Stimulated activated CD4-positive, alpha-beta T cell treated with anti-CD3 and anti-CD28 coated beads, Interleukin-12 subunit alpha, Interleukin-12 subunit beta, amount 100 ng/mL, for 48 hours (primary cell): ENCODE results near the gene IL9.

Experiments
- DNase-seq, 3 donors: peaks; one replicate each; pipeline ENCODE4 v3.0.0-alpha.2; 2020; ENCODE audit warnings: low read depth in 2 of 3, low spot score in 1 of 3

The IL9 gene

DNA sequence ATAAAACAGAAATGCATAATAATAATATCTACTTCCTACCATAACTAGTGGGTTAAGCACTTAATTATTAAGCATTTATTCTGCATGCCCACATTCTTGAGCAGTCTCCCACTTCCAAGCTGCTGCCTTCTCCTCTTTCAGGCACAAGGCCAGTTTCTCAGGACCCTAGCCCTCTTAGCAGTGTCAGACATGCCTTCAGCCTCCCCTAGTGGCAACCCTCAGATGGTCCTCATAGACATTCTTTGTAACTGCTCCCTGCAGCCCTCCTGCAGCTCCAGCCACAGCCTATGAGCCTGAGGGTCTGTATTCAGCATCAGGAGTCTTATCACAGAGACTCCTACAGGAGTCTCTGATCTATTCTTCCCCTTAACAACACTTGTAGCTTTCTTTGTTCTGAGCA lies 3.9 kb downstream of the IL9 start:
- DNase-seq, result no peak

DNA sequence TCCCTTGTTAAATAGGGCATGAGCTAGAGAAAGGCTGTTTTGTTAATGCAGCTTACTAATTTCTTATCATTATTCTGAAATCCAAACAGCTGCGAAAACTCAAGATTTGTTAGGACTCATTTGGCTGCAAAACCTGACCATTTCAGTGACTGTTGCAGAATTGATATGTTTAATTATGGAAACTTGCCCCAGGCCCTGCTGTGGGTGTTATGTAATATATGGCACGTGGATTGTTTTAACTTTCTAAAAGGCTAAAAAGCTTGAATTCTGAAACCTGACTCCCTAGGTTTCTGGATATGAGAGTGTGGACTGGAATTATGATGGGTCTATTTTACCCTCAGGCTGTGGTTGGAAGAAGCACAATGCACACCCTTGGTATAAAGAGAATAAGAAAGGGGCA lies 4.4 kb downstream of the IL9 start:
- no peak for DNase-seq

DNA sequence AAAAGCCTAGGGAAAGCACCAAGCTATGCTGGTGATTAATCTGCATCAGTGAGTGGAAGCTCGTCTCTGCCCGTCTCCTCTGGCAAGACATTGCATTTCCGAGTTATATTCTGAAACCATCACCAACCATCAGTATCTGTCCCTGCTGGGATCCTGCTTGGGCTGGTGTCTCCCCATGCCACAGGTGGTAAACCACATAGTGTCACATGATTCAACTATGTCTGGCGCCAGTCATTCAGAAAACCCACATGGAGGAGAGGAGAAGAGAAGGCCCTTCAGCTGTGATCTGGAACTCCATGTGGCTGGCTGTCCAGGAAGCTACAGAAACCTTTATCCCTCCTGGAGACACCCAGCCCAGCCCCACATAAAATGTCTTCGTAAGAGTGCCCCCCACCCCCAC lies 4.8 kb downstream of the IL9 start:
- peak; percentile 41 to 44 (median 44) for DNase-seq

DNA sequence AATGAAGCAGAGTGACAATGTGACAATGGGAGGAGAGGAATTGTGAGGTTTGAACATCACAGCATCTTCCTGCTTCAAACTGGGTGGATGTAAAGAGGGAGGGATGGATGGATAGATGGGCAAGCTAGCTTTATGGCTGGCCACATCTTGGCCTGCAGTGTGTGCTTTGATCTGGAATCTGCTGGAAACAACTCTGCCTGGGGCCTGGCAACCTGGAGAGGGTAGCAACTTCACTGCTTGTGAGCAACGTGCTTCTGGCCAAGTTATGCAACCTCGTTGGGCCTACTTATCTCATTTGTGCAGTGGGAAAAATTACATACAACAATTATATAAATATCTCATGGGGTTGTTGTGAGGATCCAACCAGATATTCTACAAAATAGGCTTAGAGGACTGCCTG lies 5.3 kb downstream of the IL9 start:
- no peak for DNase-seq

DNA sequence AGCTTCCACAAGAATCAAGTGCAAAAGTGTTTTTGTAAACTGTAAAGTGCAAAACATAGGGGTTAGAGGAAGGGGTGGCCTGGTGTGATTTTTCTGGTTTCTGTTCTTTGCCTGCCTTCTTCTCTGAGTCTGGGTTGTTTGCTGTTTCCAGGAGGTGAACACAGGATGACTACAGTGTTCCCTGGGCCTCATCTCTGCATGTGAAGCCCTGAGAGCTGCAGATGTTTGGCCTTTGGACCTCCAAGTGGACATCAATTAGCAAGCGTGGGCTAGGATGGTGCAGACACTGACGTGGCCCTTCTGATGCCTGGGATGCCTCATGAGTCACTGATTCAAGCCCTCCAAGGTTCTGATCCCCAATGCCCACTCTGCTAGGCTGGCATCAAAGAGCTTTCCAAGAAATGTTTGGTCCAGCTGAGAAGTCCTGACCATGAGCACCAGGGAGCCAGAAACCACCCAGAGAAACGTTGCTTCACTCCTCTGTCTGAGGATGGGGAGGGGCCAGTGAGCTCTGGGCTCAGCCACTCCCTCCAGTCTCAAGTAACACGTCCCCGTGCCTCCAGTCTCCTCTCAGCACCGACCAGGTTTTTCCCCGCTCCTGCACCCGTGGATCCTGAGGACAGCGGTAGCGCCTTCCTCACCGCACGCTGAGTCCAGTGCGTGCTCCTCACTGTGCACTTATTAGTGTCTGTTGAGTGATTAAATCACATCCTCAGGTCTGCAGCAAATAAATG lies 7.6 kb downstream of the IL9 start:
- DNase-seq, result no peak

DNA sequence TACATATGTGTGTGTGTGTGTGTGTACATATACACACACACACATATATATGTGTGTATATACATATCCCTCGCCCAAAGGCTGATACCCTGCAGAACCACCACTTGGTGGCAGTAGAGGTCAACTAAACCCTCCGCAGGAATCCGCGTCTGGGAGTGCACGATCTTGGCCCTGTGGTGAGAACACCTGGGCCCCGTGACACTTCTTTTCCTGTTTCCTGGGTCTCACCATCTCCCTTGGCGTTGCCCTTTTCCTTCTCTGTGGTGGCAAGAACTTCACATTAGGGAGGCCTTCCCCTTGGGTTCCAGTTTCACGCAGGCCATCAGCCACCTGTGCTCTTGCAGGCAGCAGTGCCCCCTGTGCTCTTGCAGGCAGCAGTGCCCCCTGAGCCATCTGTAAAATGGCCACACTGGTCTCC lies 8.2 kb downstream of the IL9 start:
- DNase-seq, result peak; percentile 41 to 74 (median 47)

DNA sequence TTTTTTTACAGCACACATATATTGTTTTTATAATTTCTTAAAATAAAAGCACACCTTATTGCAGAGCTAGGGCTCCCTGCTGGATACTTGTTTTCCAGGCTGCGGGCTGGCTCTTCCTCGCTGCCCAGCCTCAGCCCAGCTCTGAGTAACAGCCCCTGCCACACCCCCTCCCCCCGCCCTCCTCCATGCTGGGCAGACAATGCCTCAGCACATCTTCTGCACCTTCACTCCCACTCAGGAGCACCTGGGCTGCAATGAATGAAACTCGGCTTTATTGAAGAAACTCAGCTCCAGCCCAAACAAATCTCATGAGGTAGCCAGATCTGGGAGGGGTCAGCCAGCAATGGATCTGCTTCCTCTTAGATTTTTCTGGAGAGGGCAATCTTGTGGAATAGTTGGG lies 9.5 kb downstream of the IL9 start:
- no peak for DNase-seq

DNA sequence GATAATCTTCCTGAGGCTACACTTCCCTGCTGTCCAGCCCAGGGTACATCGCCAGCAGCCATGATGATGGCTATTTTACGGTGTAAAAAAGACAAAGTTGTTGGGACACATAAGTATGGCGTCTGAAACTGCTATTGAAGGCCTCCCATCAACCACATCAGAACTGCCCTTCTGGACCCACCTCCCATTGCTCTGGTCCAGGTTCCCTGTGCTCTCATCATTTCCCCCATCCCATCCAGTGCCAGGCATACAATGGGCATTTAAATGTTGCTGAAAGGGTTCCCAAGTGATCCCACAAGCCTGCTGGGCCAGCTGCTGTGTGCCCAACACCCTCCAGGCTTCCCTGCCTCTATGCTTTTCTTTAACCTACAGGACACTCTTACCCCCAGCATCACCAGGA lies 10.6 kb downstream of the IL9 start:
- no peak for DNase-seq

DNA sequence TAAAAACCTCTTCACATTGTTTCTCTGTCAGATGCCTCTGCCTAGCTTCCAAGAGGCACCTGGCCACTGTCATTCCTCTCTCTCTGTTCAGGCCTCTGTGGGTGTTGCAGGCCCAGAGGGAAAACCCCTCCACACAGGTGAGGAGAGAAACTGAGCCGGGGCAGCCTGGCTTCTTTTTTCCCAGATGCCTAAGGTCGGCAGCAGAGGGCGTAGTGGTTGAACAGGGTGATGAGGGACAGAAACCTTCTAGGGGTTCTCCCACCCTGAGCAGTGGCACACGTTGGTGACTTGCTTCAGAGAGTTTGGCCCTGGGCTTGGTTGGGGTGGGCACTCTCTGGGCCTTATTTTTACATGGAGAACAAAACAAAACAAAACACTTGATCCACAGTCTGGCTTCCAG lies 12.2 kb downstream of the IL9 start:
- DNase-seq, result no peak

DNA sequence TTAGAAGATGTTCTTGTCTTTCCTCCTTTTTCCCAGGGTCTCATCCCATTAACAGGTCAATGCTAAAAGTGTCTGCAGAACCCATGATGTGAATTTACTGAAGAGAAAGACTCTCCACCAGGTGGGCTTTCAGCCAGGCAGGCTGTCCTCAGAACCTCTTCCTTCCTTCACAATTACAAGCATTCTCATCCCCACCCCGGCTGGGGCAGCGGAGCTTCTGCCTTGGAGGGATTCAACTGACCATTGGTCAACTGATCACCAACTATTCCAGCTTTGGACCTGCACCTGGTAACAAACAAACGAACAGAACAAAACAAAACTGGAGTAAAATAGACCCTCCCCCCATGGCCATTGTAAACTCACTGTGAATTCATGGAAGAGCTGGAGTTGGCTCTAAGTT lies 12.6 kb downstream of the IL9 start:
- DNase-seq, result no peak

DNA sequence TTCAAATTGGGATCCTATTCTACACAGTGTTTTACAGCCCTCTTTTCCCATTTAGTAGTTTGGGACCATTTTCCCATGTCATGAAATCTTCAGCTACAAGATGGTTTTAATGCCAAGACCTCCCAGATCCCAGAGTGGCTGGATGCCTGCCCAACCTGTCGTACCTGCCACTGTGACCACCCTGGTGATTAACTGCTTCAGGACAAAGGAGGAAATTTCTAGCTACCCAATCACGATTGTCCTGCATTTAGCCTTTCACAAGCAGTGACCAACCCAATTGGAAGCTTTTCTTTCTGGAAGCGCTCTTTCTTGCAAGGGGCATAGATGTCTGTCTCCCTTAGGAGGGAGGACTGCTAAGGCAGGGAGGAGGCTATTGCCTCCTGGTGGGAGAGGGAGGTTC lies 13.8 kb downstream of the IL9 start:
- DNase-seq, result no peak

DNA sequence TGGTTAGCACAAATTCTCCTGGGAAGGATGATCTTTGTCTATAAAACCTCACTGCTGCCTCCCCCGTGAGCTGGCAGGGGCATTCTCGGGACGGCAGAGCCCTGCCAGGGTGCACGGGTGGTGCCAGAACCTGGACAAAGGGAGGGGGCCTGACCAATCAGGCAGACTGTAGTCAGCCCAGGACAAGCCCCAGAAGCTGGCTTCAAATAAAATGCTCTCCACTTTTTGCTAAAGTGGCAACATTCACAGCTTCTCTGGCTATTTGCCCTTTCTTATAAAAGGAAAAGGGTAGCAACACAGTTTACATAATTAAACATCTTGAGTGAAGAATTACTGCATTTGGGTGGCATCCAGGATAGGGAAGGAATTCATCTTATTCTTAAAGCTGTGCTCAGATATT lies 14.4 kb downstream of the IL9 start:
- DNase-seq, result no peak

DNA sequence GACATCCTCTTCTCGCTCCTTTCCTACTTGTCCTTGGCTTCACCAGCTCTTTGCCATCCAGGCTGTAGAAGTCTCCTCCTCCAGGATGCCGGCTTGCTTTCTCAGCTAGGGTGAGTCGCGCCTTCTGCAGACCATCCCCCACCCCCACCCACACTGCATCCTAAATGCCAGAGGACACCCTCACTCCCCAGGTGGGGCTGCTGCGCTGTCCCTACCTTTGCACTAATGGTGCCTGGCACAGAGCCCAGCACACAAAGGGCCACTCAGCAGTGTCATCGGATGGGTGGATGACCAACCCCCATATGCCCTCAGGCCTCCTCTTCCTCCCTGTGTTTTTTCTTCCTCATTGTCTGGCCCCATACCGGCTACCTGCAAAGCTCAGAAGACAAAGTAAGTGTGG lies 14.8 kb downstream of the IL9 start:
- no peak for DNase-seq

DNA sequence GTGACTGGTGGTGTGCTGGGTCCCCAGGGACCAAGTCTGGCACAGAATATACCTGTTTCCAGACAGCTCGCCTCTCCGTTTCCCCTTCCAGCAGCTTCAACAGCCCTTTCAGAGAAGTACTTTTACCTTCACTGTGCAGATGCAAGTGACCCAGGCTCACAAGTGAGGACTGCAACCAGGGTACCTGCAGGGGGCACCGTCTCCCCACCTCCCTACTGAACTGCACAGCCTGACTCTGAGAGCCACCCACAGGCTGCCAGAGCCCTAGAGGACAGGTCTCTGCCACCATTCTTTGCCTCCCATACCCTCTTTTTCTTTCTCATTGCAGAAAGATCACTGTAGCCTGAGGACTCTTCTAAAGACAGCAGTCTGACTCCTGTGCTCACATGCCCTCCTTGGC lies 15.4 kb downstream of the IL9 start:
- DNase-seq, result peak in 1 of 3 donors; percentile 10

DNA sequence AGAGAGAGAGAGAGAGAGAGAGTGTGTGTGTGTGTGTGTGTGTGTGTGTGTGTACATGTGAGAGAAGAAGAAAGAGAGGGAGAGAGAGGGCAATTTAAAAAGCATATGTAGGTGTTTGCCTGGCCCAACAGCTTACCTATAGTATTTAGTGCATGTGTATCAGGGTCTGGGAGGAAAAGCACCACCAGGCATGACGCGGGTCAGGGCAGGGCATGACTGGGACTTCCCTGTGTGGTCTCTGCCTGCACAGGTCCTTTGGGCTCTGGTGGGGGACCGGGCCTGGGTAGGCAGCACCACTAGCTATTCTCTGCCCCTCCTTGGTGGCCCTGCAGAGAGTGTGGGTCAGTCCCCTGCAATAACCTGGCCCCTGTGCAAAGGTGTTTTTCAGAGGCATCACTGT lies 16.1 kb downstream of the IL9 start:
- no peak for DNase-seq

DNA sequence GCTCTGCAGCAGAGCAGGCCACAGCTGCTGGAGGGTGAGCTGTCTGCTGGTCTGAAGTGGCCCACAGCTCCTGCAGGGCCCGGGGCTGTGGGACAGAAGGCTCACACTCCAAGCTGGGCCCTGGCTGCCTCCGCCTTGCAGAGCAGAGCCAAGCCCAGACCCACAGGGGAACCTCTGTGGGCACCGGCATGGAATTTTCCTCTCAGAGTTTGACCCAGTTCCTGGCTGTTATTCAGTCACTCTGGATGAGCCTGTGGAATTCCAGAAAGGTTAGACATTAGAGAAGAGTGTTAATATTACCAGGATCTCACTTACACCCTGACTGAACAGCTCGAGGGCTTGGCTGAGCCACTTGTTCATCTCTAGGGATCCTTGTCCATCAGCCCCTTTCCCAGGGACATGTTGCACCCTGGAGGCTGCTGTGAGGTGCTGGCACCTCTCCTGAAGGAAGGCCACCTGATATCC lies 17.5 kb downstream of the IL9 start:
- DNase-seq, result no peak

DNA sequence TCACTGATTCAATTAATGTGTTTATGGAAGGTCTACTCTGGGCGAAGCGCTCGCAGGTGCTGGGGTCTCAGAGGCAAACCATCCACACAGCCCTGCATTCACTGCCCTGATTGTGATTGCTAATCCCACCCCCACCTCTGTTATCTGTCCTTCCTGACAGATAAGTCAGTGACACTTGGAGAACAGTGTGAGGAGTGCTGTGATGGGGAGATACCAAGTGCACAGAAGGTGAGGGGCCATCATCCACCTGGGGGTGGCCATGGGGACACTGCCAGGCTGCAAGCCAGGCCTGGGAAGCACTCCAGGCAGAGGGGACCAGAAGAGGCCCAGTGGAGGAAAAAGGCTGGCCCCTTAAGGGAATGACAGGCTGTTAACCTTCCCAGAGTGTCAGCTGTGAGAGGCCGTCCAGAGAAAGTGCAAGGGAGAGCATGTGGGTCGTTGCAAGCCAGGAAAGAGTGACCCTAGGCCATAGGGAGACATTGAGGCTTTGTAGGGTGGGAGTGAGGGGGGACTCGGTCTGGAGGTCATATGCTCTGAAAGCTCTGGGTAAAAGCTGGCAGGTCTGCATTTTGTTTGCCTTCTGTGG lies 18.0 kb downstream of the IL9 start:
- DNase-seq, result no peak

DNA sequence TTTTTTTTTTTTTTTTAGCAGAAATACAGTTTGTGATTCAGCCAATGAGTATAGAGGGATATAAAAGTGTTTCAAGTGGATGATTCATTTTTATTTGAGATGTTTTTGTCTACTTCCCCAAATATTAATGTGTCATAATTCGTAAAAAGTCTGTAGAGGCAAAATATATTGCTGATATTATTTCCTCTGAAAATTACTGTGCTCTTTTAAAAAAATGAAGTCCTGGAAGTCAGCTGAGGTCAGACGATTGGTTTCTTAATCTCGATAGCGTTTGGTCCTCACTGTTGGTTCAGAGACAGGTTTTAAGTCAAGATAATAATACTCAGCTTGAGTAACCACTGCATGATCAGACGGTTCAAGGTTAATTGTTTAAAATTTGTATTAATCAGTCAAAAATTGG lies 19.5 kb downstream of the IL9 start:
- no peak for DNase-seq

DNA sequence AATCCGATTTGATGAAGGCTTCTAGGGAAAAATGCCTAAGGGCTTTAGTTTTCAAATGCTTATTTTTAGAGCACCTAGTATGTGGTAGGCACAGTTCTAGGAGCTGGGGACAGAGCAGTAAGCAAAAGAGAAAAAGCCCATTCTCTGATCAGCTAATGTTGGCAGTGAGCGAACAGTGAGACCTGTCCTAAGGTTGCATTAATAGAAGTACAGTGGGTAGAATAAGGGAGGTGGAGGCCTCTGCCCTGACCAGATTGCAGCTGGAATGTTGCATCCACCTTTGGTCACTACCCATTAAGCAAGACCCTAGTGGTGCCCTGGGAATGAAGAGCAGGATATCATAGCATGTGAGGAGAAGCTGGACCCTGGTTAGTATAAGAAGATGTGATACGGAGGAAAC lies 20.1 kb downstream of the IL9 start:
- DNase-seq, result no peak

DNA sequence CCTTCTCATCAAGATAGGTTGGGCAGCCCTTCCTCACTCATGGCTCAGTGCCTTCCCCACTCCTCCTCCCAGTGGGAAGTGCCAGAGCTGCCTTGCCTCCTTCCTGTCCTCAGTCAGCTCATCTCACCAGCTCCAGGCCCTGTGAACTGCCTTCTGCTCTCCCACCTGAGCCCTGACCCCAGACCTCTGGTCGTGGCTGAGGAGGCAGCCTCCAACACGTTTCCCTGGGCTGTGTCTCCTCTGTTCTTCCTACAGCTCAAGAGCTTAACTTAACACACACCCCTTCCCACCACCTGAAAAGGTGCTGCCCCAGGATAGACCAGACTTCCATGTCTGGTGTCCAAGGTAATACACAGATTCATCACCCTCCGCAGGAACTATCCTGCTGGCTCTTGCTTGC lies 21.2 kb downstream of the IL9 start:
- no peak for DNase-seq

DNA sequence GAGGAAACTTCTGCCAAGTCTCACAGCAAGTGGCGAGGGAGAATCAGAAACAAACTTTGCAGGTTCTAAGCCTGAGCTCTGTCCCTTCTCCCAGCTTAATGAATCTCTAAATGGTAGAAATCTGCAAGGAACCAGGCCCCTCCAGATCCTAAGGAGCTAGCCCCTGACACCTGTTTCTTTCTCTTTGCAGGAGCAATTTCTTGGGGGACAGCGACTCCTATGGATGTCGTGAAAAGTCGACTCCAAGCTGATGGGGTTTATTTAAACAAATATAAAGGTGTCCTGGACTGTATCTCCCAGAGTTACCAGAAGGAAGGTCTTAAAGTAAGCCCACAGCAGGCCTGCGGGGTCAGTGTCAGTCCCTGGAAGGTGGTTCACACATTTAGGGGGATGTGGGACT lies 21.8 kb downstream of the IL9 start:
- DNase-seq, result no peak

DNA sequence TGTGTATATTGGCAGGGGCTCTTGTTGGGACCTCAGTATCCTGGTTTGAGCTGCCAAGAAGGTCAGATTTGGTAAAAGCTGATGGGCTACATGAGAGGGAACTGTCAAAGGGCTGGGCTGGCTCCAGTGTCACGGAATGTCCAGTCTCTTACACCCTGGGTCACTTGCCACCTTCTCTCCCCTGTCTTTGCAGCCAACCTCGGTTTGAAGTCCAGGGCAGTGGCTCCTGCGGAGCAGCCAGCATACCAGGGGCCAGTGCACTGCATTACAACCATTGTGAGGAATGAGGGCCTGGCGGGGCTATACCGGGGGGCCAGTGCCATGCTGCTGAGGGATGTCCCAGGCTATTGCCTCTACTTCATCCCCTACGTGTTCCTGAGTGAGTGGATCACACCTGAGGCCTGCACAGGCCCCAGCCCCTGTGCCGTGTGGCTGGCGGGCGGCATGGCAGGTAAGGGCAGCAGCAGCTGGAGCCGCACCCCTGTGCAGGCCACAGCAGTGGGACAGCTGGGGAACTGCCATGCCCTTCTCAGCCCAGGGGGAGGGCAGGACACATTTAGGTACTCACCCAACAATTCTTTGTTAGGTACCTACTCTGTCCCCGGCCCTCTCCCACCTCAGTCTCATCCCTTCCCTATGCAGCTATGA lies 24.2 kb downstream of the IL9 start:
- no peak for DNase-seq

DNA sequence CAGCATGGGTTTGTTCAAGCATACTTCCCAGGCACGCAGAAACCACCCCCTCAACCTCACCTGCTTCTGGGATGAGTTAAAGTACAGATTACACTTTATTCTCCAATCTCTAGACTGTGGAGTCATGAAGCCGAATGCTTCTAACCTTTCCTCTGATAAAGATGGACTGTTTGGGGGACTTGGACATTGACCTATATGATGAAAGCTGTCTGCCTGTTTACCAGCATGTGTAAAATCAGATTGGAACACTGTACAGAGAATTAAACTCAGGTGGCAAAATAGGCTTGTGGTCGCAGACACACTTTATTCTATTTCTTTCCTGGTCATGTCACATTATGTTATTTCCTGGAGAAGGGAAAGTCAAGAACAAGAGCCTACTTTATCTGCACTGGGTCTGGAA lies 25.7 kb downstream of the IL9 start:
- no peak for DNase-seq
